ENCODE data around the gene SLFN12L. TPM values are rescaled to one million over a fixed set of nuclear protein-coding genes. Genes with fewer than 3 reads are reported as not detected.
"Not testable (repeated sequence)": the region's sequence is repeated elsewhere in the genome, so short reads cannot be mapped to it uniquely, and the experiment has no call there.

The SLFN12L gene
- total and polyA plus RNA-seq, 7 donors, result 0.03 to 0.30 (median 0.13) TPM; not detected in 1

DNA sequence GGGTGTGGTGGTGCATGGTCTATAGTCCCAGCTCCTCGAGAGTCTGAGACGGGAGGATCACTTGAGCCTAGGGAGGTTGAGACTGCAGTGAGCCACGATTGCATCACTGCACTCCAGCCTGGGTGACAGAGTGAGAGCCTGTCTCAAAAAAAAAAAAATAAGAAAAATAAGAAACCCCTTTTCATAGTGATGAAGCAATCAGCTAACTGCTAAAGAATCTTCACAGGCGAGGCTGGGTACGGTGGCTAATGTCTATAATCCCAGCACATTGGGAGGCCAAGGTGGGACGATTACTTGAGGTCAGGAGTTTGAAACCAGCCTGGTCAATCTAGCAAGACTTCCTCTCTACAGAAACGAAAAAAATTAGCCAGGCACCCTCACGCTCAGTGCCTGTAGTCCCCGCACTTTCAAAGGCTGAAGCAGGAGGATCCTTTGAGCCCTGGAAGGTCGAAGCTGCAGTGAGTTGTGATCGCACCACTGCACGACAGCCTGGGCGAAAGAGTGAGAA, 760 bp downstream of the SLFN12L start:
- Histone ChIP-seq H3K27ac (peak overlapping the region; percentile 19), H3K9me3 (no peaks in the 10 kb centered on the region), H3K36me3 (ENCODE audit: insufficient read depth in 1 of 2, low read depth in 1 of 2) (no peaks in the 10 kb centered on the region), H3K4me3 (peak overlapping the region; percentile 20), H3K27me3 (ENCODE audit: insufficient read depth in 3 of 3, low read length in 2 of 3) (peaks cover 0 to 3% (median 0%) of the 10 kb centered on the region in 3 donors), H3K4me1 (no peaks in the 10 kb centered on the region)
- intact Hi-C loops (cut with DNase I), result loop anchor here in 1 of 2 donors (10.0 kb wide), 1 partner anchor 392 kb away; the partner anchor contains the start of genes NLE1 and UNC45B
- 78 to 81% (median 79%) methylated on average over 13 of the region's 13 CpGs for WGBS, 3 donors
- ATAC-seq, result no peak
- TF ChIP-seq, protein P1, sequence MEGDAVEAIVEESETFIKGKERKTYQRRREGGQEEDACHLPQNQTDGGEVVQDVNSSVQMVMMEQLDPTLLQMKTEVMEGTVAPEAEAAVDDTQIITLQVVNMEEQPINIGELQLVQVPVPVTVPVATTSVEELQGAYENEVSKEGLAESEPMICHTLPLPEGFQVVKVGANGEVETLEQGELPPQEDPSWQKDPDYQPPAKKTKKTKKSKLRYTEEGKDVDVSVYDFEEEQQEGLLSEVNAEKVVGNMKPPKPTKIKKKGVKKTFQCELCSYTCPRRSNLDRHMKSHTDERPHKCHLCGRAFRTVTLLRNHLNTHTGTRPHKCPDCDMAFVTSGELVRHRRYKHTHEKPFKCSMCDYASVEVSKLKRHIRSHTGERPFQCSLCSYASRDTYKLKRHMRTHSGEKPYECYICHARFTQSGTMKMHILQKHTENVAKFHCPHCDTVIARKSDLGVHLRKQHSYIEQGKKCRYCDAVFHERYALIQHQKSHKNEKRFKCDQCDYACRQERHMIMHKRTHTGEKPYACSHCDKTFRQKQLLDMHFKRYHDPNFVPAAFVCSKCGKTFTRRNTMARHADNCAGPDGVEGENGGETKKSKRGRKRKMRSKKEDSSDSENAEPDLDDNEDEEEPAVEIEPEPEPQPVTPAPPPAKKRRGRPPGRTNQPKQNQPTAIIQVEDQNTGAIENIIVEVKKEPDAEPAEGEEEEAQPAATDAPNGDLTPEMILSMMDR (IDR thresholded peaks at IDR 0.05), result no peak
- DNase-seq, result no peak

- not testable (repeated sequence) for H3K4me1 ChIP-seq; ATAC-seq; DNase-seq; H3K36me3 ChIP-seq (ENCODE audit: insufficient read depth in 1 of 2, low read depth in 1 of 2); H3K27me3 ChIP-seq (ENCODE audit: insufficient read depth in 3 of 3, low read length in 2 of 3); H3K9me3 ChIP-seq; H3K4me3 ChIP-seq; H3K27ac ChIP-seq
- intact Hi-C loops (cut with DNase I), result loop anchor here in 1 of 2 donors (10.0 kb wide), 1 partner anchor 391 kb away; the partner anchor contains the start of genes NLE1 and UNC45B
- WGBS, 3 donors, result 90 to 93% (median 93%) methylated on average over 9 of the region's 9 CpGs
Observed at GRCh38 chr17:35535406-35535805, 2.1 kb downstream of the SLFN12L start.

DNA sequence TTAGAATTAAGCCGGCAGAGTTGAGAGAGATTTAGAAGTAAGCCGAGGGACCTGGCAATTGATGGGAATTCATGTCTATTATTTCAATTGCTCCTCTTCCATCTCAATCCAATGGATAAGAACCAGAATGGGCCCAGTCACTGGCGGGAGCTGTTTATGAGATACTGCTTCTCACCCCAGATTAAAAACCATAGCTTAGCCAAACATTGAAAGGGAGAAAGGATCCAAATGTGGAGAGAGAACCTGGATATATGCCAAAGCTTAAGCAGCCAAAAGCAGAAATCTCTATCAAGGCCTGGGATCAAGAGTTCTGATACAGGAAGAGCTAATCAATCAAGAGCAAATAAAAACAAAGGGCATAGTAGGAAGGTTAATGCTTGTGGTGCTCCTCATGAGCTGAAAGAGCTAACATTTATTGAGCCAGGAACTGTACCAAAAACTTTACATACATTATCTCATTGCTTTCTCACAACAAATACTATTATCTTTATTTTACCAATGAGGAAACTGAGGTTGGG, 2.8 kb downstream of the SLFN12L start:
- H3K4me1 ChIP-seq, result no peaks in the 10 kb centered on the region
- H3K27ac ChIP-seq, result no peak overlapping the region
- intact Hi-C loops (cut with DNase I), result loop anchor here in 1 of 2 donors (5.0 to 10.0 kb wide), 2 partner anchors 362 to 390 kb away; partner anchors contain the start of genes NLE1 and UNC45B
- no peak overlapping the region for H3K4me3 ChIP-seq
- H3K27me3 ChIP-seq (ENCODE audit: insufficient read depth in 3 of 3, low read length in 2 of 3), result no peaks in the 10 kb centered on the region
- H3K36me3 ChIP-seq (ENCODE audit: insufficient read depth in 1 of 2, low read depth in 1 of 2), result no peaks in the 10 kb centered on the region
- TF ChIP-seq, protein P1 (IDR thresholded peaks at IDR 0.05), result no peak
- WGBS, 3 donors, result 70 to 77% (median 72%) methylated on average over 3 of the region's 3 CpGs
- DNase-seq (no peak), ATAC-seq (no peak)
- no peaks in the 10 kb centered on the region for H3K9me3 ChIP-seq

DNA sequence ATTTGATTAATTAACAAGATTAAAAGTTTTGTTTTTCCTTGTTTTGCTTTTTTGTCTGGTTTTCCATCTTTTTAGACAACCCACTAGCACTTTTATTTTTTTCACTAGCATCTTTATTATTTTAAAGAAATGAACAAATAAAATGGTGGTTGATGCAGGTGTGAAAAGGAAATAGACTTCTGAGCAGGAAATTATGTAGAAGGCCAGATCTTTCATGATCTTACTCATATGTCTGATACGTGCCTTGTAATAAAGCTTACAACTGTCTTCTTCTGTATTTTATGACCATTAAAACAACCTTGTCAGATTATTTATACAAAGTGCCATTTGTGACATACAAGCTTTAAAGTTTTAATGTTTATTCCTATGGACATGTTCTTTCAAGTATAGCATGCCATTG, 6.3 kb downstream of the SLFN12L start:
- ATAC-seq, result no peak
- Histone ChIP-seq H3K4me3 (no peak overlapping the region), H3K27ac (no peak overlapping the region), H3K9me3 (no peaks in the 10 kb centered on the region), H3K27me3 (ENCODE audit: insufficient read depth in 3 of 3, low read length in 2 of 3) (no peaks in the 10 kb centered on the region), H3K4me1 (no peaks in the 10 kb centered on the region), H3K36me3 (ENCODE audit: insufficient read depth in 1 of 2, low read depth in 1 of 2) (no peaks in the 10 kb centered on the region)
- 47 to 84% (median 56%) methylated on average over 1 of the region's 1 CpG for WGBS, 3 donors
- TF ChIP-seq, protein P1 (IDR thresholded peaks at IDR 0.05), result no peak
- no peak for DNase-seq
- intact Hi-C loops (cut with DNase I), result loop anchor here in 1 of 2 donors (5.0 to 10.0 kb wide), 2 partner anchors 359 to 386 kb away; partner anchors contain the start of genes NLE1 and UNC45B

GRCh38 chr17:35529866-35530265, 7.6 kb downstream of the SLFN12L start:
- no peaks in the 10 kb centered on the region for H3K27me3 ChIP-seq (ENCODE audit: insufficient read depth in 3 of 3, low read length in 2 of 3)
- no peak for ATAC-seq

DNA sequence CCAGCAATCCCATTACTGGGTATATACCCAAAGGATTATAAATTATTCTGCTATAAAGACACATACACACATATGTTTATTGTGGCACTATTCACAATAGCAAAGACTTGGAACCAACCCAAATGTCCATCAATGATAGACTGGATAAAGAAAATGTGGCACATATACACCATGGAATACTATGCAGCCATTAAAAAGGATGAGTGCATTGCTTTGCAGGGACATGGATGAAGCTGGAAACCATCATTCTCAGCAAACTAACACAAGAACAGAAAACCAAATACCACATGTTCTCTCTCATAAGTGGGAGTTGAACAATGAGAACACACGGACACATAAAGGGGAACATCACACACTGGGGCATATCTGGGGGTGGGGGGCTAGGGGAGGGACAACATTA, 8.2 kb downstream of the SLFN12L start:
- H3K9me3 ChIP-seq; H3K36me3 ChIP-seq (ENCODE audit: insufficient read depth in 1 of 2, low read depth in 1 of 2); intact Hi-C loops (cut with DNase I); DNase-seq; H3K27me3 ChIP-seq (ENCODE audit: insufficient read depth in 3 of 3, low read length in 2 of 3); H3K27ac ChIP-seq; H3K4me1 ChIP-seq; H3K4me3 ChIP-seq; ATAC-seq: not testable (repeated sequence)
- 91 to 96% (median 95%) methylated on average over 1 of the region's 1 CpG for WGBS, 3 donors

More at GRCh38 chr17:35529866-35530265, 7.6 kb downstream of the SLFN12L start:
- 83 to 89% (median 84%) methylated on average over 8 of the region's 8 CpGs for WGBS, 3 donors
- H3K4me3 ChIP-seq, result no peak overlapping the region
- DNase-seq, result no peak
- TF ChIP-seq, protein P1 (IDR thresholded peaks at IDR 0.05), result no peak
- H3K27ac ChIP-seq, result no peak overlapping the region
- no peaks in the 10 kb centered on the region for H3K36me3 ChIP-seq (ENCODE audit: insufficient read depth in 1 of 2, low read depth in 1 of 2)
- H3K9me3 ChIP-seq, result no peaks in the 10 kb centered on the region
- no peaks in the 10 kb centered on the region for H3K4me1 ChIP-seq
- intact Hi-C loops (cut with DNase I), result loop anchor here in 1 of 2 donors (5.0 to 10.0 kb wide), 2 partner anchors 358 to 385 kb away; partner anchors contain the start of genes NLE1 and UNC45B

Data from psoas muscle (tissue), 8 donors.